Activated T-cell treated with anti-CD3 and anti-CD28 coated beads, Interleukin-2, amount 50 U/mL, for 72 hours (primary cell): ENCODE data around the gene PPP1R13B. TPM values are rescaled to one million over a fixed set of nuclear protein-coding genes. Genes with fewer than 3 reads are reported as not detected.

ENCODE experiments used
- ATAC-seq, 2 donors: fragments of 150-1000 bp; cut with Tn5 transposase; replicated peaks in 1 of 2; 2 replicates each; pipeline ENCODE4 v1.10.0; 2021; ENCODE audit warnings: moderate library complexity in 2 of 2, mild to moderate bottlenecking in 1 of 2
- DNase-seq, 2 donors: peaks; one replicate each; pipeline ENCODE4 v3.0.0; 2021 to 2022; ENCODE audit warnings: mixed read lengths in 1 of 2
- H3K27ac Mint-ChIP-seq: one replicate; pipeline ENCODE4 v1.8.0; 2022; ENCODE audit warnings: mild to moderate bottlenecking, moderate library complexity, mixed read lengths
- H3K27me3 Mint-ChIP-seq: one replicate; pipeline ENCODE4 v1.8.0; 2022; ENCODE audit warnings: low read depth, mixed read lengths
- H3K36me3 Mint-ChIP-seq, 2 donors: one replicate each; pipeline ENCODE4 v1.8.0; 2022; ENCODE audit warnings: mixed read lengths in 2 of 2, mild to moderate bottlenecking in 1 of 2; ENCODE audit not compliant: insufficient read depth in 2 of 2
- H3K4me1 Mint-ChIP-seq: one replicate; pipeline ENCODE4 v1.8.0; 2022; ENCODE audit warnings: low read depth, mixed read lengths
- H3K4me3 Mint-ChIP-seq, 2 donors: one replicate each; pipeline ENCODE4 v1.8.0; 2022; ENCODE audit warnings: mild to moderate bottlenecking in 2 of 2, mixed read lengths in 2 of 2, moderate library complexity in 2 of 2
- H3K9me3 Mint-ChIP-seq, 2 donors: one replicate each; pipeline ENCODE4 v1.8.0; 2022; ENCODE audit warnings: mixed read lengths in 2 of 2
- total RNA-seq, 2 donors: library from RNA; stranded (reverse); gene quantifications; one replicate each; pipeline ENCODE4 v1.2.3, GENCODE V29; 2022

PPP1R13B gene
- total RNA-seq, 2 donors from 2014 or later = 13.8 to 15.4 TPM

DNA sequence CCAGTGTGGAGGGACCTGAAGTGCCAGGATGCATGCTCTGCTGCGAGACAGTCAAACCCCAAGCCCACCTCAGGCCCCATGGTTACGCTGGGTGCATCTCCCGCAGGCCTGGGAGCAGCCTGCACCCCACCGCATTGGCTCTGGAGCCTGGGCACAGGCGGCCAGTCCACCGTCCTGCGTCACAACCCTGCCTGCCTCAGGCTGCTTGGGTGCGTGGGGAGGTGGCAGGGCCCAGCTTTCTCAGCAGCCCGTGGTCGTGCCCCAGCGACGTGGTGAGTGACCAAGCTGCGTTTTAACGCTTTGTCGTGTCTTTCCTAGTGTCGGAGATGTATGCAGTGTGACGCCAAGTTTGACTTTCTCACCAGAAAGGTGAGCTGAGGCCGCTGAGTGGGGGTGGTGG, 120.9 kb downstream of the PPP1R13B start:
- no peaks in the 10 kb centered on the region for H3K27me3 Mint-ChIP-seq
- H3K4me3 Mint-ChIP-seq = no peak overlapping the region
- no peak overlapping the region for H3K27ac Mint-ChIP-seq
- peaks cover 4% of the 10 kb centered on the region for H3K4me1 Mint-ChIP-seq
- ATAC-seq = no peak
- no peaks in the 10 kb centered on the region for H3K9me3 Mint-ChIP-seq
- no peak for DNase-seq
- H3K36me3 Mint-ChIP-seq = peaks cover 0 to 2% of the 10 kb centered on the region in 2 donors

DNA sequence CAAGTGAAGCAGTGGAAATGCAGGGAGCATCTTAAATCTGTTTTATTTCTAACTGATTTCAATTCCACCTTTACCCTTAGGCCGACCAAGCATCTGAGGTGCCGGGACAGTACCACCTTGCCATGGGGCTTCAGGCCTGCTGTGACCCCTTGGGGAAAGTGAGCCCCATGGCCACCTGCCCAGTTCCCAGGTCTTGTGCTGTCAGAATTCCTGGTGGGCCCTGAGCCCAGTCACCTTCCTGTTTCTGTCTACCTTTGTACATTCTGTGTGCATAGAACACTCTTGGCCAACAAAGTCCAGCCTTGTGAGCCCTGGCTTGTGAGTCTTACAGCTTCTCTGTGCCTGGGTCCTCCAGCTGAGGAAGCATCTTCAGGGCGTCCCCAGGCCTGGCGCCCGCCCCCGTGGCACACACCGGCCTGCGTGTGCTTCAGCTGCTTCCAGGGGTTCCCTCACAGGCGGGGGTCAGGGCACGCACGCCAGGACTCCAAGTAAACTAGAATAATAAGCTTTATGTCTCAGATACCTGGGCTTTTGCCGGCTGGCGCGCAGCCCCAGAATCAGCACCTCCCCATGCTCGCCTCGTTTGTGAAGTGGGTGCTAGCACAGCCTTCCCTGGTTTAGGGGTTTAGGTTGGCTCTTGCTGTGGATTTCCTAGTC, 121.5 kb downstream of the PPP1R13B start:
- Mint-ChIP-seq H3K9me3 (no peaks in the 10 kb centered on the region), H3K36me3 (peaks cover 0 to 2% of the 10 kb centered on the region in 2 donors), H3K4me3 (no peak overlapping the region), H3K27me3 (no peaks in the 10 kb centered on the region), H3K27ac (no peak overlapping the region), H3K4me1 (peaks cover 9% of the 10 kb centered on the region)
- DNase-seq (no peak), ATAC-seq (no peak)

DNA sequence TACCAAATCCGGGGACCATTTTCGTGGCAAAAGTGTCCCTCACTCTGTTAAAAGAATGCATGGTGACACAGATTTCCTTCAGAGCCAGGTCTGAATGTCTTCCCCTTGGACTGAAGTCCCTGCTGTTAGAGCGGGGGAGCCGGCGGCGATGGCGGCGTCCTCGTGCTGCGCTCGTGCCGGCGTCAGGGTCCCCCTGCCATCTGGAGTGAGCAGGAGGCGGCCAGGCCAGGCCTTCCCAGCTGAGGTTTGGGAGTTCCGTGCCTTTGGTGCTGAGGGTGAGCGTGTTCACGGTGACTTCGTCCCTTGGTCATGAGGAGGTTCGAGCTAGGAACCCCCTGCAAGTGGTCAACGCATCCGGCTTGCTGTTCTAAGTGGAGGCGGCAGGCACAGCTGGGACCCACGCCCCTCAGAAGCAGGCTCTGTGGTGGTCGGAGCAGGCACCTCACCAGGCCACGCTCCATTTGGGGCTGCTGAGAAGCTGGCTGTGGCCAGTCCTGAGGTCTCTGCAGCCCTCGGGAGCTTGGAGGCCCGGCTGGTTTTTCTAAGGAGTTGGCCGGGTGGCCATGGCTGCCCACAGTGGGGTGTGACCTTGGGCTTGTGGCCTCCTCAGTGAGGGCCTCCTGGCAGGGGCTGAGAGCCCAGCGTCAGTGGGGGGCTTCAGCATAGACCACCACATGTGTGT, 122.2 kb downstream of the PPP1R13B start:
- Mint-ChIP-seq H3K9me3 (no peaks in the 10 kb centered on the region), H3K27me3 (no peaks in the 10 kb centered on the region), H3K4me3 (no peak overlapping the region), H3K27ac (no peak overlapping the region), H3K36me3 (peaks cover 0 to 2% of the 10 kb centered on the region in 2 donors), H3K4me1 (peaks cover 12% of the 10 kb centered on the region)
- DNase-seq (no peak), ATAC-seq (no peak)

DNA sequence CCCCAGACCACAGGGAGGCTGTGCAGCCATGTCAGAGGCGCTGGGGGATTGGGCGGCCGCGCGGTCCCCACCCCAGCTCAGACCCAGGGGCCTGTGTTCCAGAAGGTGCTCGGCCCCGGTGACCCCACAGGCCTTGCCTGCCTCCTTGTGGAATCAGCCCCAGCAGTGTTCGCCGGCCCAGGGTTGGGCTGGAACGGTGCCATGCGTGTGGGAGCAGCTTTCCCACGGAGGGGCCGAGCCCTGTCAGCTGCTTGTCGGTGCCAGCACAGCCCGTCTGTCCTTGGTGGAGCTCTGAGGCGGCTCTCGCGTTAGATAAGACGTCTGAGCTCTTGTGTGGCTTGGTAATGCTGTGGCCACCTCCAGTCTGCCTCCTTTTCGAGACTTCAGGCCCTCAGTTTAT, 123.3 kb downstream of the PPP1R13B start:
- no peak for ATAC-seq
- Mint-ChIP-seq H3K9me3 (no peaks in the 10 kb centered on the region), H3K27me3 (no peaks in the 10 kb centered on the region), H3K27ac (no peak overlapping the region), H3K4me1 (peaks cover 22% of the 10 kb centered on the region), H3K36me3 (no peaks in the 10 kb centered on the region), H3K4me3 (no peak overlapping the region)
- DNase-seq = no peak

DNA sequence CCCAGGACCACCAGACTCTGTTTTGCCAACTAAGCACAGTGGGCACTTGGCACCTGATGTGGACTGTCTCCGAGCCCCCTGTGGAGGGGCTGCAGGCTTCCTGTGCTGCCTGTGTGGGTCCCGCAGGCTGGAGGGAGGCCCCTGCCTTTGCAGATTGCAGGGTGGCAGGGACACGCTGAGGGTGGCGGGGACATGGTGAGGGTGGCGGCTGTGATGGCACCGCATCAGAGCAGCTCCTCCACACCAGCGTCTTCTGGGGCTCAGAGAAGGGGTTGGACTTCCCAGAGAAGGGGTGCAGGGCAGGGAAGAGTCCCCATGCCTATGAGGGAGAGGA, 123.7 kb downstream of the PPP1R13B start:
- no peak for ATAC-seq
- Mint-ChIP-seq H3K4me3 (no peak overlapping the region), H3K27ac (no peak overlapping the region), H3K27me3 (no peaks in the 10 kb centered on the region), H3K4me1 (peaks cover 26% of the 10 kb centered on the region), H3K36me3 (no peaks in the 10 kb centered on the region), H3K9me3 (no peaks in the 10 kb centered on the region)
- DNase-seq = no peak

DNA sequence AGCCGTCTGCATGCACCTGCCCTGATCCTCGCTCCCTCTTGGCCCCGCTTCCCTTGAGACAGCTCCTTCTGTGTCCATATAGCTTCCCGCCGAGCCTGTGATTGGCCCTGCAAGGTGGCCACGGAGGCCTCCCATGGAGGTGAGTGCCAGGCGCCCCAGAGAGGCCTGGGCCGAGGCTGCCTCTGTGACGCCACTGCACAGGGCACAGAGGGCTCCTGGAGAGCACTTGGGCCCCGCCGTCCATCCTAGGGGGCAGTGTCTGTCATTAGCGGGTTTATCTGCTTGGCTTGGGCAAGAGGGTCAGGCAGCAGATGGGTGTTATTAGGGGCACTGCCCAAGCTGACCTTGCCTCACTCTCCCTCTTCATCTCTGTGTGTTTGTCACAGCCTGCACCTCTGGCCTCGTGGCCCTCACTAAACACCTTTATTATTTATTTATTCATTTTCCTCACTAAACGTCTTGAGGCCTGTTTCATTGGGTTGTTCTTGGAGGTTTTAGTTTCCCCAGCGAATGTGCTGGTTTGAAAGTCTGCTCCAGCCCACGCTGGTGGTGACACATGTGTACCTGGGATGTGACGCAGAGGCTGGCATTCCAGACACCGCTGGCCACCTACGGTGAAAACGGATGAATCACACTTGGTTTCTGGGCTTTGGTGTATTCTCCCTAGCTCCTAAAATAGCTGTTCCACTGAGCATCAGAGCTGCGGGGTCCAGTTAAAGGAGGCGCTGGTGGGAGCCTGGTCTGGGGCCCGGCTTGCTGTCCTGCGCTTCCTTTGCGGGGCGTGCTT, 125.8 kb downstream of the PPP1R13B start:
- Mint-ChIP-seq H3K27ac (peak overlapping the region; percentile 61), H3K4me1 (peaks cover 43% of the 10 kb centered on the region), H3K36me3 (no peaks in the 10 kb centered on the region), H3K27me3 (no peaks in the 10 kb centered on the region), H3K9me3 (no peaks in the 10 kb centered on the region), H3K4me3 (peak overlapping the region; percentile 31 to 38)
- DNase-seq (peak in 1 of 2 donors; percentile 44), ATAC-seq (peak; percentile 50 to 81)

DNA sequence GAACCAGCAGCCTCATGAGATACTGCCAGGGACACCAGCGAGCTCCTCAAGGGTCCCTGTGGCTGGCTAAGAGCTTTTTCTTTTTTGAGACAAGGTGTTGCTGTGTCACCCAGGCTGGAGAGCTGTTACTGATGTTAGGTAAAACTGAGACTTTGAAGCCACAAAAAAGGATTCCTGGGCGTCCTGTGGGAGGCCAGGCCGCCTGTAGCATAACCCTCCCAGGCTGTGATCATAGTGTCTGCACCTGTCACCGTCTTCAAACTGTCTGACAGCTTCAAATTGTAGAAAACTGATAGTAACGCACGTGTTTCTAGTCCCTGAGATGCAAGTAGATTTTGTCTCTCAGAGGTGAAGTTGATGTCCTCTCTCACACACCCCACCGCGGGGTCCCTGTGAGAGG, 127.6 kb downstream of the PPP1R13B start:
- no peaks in the 10 kb centered on the region for H3K27me3 Mint-ChIP-seq
- H3K4me1 Mint-ChIP-seq = peaks cover 43% of the 10 kb centered on the region
- no peaks in the 10 kb centered on the region for H3K9me3 Mint-ChIP-seq
- H3K36me3 Mint-ChIP-seq = peaks cover 0 to 2% of the 10 kb centered on the region in 2 donors
- ATAC-seq = no peak
- no peak overlapping the region for H3K27ac Mint-ChIP-seq
- DNase-seq = no peak
- H3K4me3 Mint-ChIP-seq = no peak overlapping the region

DNA sequence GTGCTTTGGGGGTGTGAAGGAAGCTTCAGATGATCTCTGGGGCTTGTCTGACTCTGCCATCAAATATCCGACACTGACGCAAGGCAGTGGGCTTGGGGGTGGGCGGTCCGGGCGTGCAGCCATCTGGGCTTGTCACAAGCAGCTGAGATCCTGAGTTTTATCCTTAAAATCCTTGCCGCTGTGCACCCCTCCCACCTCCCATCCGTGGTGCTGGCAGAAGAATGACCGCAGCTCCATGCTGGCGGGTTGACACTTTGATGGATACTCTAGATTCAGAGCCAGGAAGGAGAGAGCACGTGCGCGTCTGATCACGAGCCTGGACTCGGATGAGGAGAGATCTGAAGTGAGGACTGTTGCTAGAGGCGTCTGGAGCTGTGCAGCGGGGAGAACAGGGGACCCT, 128.8 kb downstream of the PPP1R13B start:
- H3K4me3 Mint-ChIP-seq = no peak overlapping the region
- H3K36me3 Mint-ChIP-seq = peaks cover 0 to 2% of the 10 kb centered on the region in 2 donors
- peaks cover 52% of the 10 kb centered on the region for H3K4me1 Mint-ChIP-seq
- no peak overlapping the region for H3K27ac Mint-ChIP-seq
- H3K9me3 Mint-ChIP-seq = no peaks in the 10 kb centered on the region
- ATAC-seq (no peak), DNase-seq (no peak)
- H3K27me3 Mint-ChIP-seq = no peaks in the 10 kb centered on the region

DNA sequence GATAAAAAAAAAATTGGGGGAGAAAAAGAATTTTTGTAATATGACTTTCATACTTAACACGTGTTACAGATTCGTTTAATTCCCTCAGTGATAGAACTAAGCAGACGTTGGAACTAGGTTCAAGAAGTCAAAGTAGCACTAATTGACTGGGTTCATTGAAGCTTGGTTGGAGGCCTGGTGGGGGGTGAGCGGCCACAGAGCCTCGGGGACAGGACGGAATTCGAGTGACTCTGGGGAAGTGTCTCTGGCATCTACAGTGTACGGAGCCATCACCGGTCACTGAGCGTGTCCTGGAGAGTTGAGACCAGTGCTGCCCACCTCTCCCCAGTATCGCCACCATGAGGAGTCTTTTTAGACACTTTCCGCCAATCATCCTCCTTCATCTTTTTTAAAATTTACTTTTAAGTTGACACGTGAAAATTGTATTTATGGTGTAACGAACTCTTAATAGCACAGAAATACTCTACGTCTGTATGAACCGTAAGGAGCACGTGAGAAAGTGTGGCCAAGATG, 130.4 kb downstream of the PPP1R13B start:
- peak overlapping the region; percentile 60 for H3K27ac Mint-ChIP-seq
- ATAC-seq (no peak), DNase-seq (no peak)
- peak overlapping the region; percentile 80 to 86 for H3K4me3 Mint-ChIP-seq
- peaks cover 0 to 5% of the 10 kb centered on the region in 2 donors for H3K36me3 Mint-ChIP-seq
- no peaks in the 10 kb centered on the region for H3K9me3 Mint-ChIP-seq
- H3K4me1 Mint-ChIP-seq = peaks cover 66% of the 10 kb centered on the region
- no peaks in the 10 kb centered on the region for H3K27me3 Mint-ChIP-seq

DNA sequence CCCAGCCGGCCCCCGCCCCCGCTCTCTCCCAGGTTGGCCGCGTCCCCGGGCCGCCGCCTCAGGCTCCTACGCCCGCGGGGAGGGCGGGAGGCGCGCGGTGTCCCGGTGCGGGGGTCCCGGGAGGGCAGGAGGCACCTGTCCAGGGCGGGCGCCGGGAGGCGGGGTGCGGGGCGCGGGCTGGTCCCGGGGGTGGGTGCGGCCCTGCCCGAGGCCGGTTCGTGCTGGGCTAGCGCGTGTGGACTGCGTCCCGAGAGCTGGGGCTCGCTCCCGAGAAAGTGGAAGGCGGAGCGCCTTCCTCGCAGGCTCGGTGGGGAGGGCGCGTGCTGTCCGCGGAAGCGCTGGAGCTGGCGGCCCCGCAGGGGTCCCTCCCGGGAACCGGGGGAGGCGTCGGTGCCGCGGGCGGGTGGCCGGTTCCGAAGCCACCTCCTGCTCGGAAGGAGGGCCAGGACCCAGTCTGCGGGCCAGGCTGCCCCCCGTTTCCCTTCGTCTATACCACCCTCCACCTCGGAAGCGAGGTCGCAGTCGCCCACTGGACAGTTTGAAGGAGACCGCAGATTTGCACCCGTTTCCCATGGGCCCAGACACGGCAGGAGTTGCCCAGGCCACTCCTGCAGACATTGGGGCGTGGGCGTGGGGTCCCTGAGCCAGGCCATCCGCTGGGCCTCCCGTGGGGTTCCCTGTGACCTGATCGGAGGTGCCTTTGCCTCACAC, 131.1 kb downstream of the PPP1R13B start:
- peaks cover 59% of the 10 kb centered on the region for H3K4me1 Mint-ChIP-seq
- peaks cover 0 to 5% of the 10 kb centered on the region in 2 donors for H3K36me3 Mint-ChIP-seq
- H3K27me3 Mint-ChIP-seq = no peaks in the 10 kb centered on the region
- ATAC-seq = peak in 1 of 2 donors; percentile 3
- H3K27ac Mint-ChIP-seq = peak overlapping the region; percentile 60
- no peaks in the 10 kb centered on the region for H3K9me3 Mint-ChIP-seq
- H3K4me3 Mint-ChIP-seq = peak overlapping the region; percentile 80 to 93
- peak; percentile 29 to 32 for DNase-seq

DNA sequence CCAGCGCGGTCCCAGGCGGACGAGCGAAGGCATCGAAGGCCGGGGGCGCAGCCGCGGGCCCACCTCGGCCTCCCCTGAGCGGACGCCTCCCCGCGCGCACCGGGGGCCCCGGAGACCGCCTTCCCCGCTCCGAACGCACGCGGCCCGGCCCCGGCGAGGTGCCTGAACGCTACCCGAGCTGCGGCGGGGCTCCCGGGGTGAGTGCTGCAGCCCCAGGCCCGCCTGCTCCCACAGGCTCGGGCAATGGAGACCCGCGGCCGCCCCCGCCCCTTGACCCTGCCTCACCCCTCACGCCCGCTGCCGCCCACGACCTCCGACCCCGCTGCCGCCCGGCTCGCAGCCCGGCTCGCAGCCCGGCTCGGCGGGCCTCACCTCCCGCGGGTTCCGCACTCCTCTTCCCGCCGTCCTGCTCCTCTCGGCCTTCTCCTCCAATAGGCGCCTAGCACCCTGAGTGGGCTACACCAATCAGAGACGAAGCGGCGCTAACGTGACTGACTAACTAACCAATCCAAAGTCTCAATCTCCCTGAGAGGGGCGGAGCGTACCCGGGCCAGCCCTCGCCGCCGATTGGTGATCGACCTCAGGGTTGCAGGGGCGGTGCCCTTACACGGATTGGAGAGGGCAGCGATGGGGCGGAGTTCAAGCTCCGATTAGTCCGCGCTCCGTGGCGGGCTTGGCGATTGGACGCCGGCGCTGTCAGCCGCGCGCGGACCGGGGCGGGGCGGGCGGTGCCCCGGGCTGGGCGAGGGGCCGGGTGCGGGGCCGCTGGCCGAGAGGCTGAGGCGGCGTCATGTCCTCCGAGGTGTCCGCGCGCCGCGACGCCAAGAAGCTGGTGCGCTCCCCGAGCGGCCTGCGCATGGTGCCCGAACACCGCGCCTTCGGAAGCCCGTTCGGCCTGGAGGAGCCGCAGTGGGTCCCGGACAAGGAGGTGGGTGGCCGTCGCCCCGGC, 132.0 kb downstream of the PPP1R13B start, which contains the start of the genes XRCC3 and ZFYVE21:
Gene XRCC3, minus strand, starts transcription at position 400 of the 949 bp plus-strand sequence. CDS start 4,364 bp downstream, outside the sequence.
Gene ZFYVE21, plus strand, starts transcription at position 759 of the 949 bp plus-strand sequence. Its CDS starts 32 bp downstream, at position 791.
- peak; percentile 94 for ATAC-seq
- Mint-ChIP-seq H3K27ac (peak within 1 kb of the TSS; percentile 95), H3K9me3 (no peaks in the 10 kb centered on the region), H3K36me3 (peaks cover 0 to 5% of the 10 kb centered on the region in 2 donors), H3K4me3 (peak within 1 kb of the TSS; percentile 85 to 93), H3K27me3 (no peaks in the 10 kb centered on the region), H3K4me1 (peaks cover 60% of the 10 kb centered on the region)
- DNase-seq = peak; percentile 99 to 100
